ENCODE data around the gene ZC2HC1C. TPM values are rescaled to one million over a fixed set of nuclear protein-coding genes. Genes with fewer than 3 reads are reported as not detected.

Gene ZC2HC1C
- total RNA-seq, 2 donors from 2014 or later, result 2.3 to 2.7 TPM

DNA sequence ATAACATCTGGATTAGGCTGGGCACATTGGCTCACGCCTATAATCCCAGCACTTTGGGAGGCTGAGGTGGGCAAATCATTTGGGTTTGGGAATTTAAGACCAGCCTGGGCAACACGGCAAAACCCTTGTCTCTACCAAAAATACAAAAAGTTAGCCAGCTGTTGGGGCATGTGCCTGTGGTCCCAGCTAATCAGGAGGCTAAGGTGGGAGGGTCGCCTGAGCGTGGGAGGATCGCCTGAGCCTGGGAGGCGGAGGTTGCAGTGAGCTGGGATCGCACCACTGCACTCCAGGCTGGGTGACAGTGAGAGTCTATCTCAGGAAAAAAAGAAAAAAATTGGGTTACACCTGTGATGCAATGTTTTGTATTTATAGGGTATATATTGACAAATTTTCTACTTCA, 52.1 kb downstream of the ZC2HC1C start:
- no peak overlapping the region for H3K4me3 Mint-ChIP-seq
- H3K9me3 Mint-ChIP-seq, result no peaks in the 10 kb centered on the region
- Histone ChIP-seq H3K4me3 (ENCODE audit: low read length) (no peak overlapping the region), H3K9me3 (ENCODE audit: control insufficient read depth, low read length) (no peaks in the 10 kb centered on the region), H3K9ac (ENCODE audit: extremely low read depth, low read length, poor library complexity, severe bottlenecking) (no peak overlapping the region), H3K27ac (ENCODE audit: low read depth, low read length) (no peak overlapping the region), H3K27me3 (ENCODE audit: control insufficient read depth, insufficient read depth, low read length, poor library complexity, severe bottlenecking) (no peaks in the 10 kb centered on the region), H3K36me3 (ENCODE audit: control insufficient read depth, insufficient read depth, low read length) (peaks cover 27% of the 10 kb centered on the region), H3K4me1 (ENCODE audit: control insufficient read depth, insufficient read depth, low read length) (no peaks in the 10 kb centered on the region)
- TF ChIP-seq, protein P1, sequence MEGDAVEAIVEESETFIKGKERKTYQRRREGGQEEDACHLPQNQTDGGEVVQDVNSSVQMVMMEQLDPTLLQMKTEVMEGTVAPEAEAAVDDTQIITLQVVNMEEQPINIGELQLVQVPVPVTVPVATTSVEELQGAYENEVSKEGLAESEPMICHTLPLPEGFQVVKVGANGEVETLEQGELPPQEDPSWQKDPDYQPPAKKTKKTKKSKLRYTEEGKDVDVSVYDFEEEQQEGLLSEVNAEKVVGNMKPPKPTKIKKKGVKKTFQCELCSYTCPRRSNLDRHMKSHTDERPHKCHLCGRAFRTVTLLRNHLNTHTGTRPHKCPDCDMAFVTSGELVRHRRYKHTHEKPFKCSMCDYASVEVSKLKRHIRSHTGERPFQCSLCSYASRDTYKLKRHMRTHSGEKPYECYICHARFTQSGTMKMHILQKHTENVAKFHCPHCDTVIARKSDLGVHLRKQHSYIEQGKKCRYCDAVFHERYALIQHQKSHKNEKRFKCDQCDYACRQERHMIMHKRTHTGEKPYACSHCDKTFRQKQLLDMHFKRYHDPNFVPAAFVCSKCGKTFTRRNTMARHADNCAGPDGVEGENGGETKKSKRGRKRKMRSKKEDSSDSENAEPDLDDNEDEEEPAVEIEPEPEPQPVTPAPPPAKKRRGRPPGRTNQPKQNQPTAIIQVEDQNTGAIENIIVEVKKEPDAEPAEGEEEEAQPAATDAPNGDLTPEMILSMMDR (conservative IDR thresholded peaks at IDR 0.05), result no peak
- H3K27ac Mint-ChIP-seq, result no peak overlapping the region
- H3K27me3 Mint-ChIP-seq (ENCODE audit: insufficient read depth), result no peaks in the 10 kb centered on the region
- H3K36me3 Mint-ChIP-seq (ENCODE audit: low read depth), result peaks cover 34% of the 10 kb centered on the region
- H3K4me1 Mint-ChIP-seq, result peaks cover 5% of the 10 kb centered on the region
- 90 to 97% methylated on average over 5 to 7 of the region's 7 CpGs for WGBS, 2 experiments (ENCODE audit: insufficient coverage in 1 of 2, insufficient read length in 1 of 2)
- no peak for DNase-seq

DNA sequence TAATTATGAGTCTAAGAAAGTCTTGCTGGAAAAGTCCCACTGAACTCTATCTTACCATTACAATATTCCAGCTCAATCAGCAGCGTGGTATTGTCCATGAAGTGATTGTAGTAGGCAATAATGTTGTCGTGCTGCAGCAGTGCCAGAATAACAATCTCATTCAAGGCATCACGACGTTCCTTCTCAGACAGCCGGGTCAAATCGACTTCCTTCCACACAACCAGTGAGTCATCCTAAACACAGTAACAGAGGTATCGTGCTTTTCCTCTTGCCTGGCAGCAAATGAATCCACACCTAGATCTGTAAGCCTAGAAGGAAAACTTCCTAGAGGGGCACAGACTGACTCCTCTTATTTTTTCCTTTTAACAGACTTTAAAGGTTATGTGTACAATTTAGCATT, 54.5 kb downstream of the ZC2HC1C start:
- Histone ChIP-seq H3K36me3 (ENCODE audit: control insufficient read depth, insufficient read depth, low read length) (peaks cover 21% of the 10 kb centered on the region), H3K27me3 (ENCODE audit: control insufficient read depth, insufficient read depth, low read length, poor library complexity, severe bottlenecking) (no peaks in the 10 kb centered on the region), H3K4me3 (ENCODE audit: low read length) (no peak overlapping the region), H3K4me1 (ENCODE audit: control insufficient read depth, insufficient read depth, low read length) (no peaks in the 10 kb centered on the region), H3K9ac (ENCODE audit: extremely low read depth, low read length, poor library complexity, severe bottlenecking) (no peak overlapping the region), H3K9me3 (ENCODE audit: control insufficient read depth, low read length) (no peaks in the 10 kb centered on the region), H3K27ac (ENCODE audit: low read depth, low read length) (no peak overlapping the region)
- Mint-ChIP-seq H3K9me3 (no peaks in the 10 kb centered on the region), H3K4me3 (no peak overlapping the region), H3K27ac (no peak overlapping the region), H3K36me3 (ENCODE audit: low read depth) (peaks cover 16% of the 10 kb centered on the region), H3K27me3 (ENCODE audit: insufficient read depth) (no peaks in the 10 kb centered on the region), H3K4me1 (peaks cover 11% of the 10 kb centered on the region)
- 83 to 85% methylated on average over 6 to 7 of the region's 7 CpGs for WGBS, 2 experiments (ENCODE audit: insufficient coverage in 1 of 2, insufficient read length in 1 of 2)
- no peak for DNase-seq
- TF ChIP-seq, protein P1 (conservative IDR thresholded peaks at IDR 0.05), result no peak

DNA sequence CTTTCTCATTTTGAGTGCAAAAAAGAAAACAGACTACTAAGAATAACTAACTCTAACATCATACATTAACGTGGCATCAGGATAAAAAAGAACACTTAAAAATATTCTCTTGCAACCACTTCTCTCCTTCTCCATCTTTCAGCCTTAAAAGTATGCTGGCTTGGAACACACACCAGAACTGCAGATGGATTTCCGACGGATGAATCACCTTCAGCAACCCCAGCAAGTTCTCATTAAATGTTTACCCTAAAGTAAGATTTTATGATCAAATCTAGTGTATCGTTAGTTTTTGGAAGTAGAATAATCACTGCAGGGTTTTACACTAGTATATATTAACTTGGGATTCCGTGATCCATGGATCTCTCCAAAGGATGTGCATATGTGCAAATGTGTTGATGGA, 56.2 kb downstream of the ZC2HC1C start:
- 89 to 100% methylated on average over 1 to 5 of the region's 5 CpGs for WGBS, 2 experiments (ENCODE audit: insufficient coverage in 1 of 2, insufficient read length in 1 of 2)
- DNase-seq, result no peak
- Histone ChIP-seq H3K9ac (ENCODE audit: extremely low read depth, low read length, poor library complexity, severe bottlenecking) (no peak overlapping the region), H3K9me3 (ENCODE audit: control insufficient read depth, low read length) (no peaks in the 10 kb centered on the region), H3K27ac (ENCODE audit: low read depth, low read length) (no peak overlapping the region), H3K27me3 (ENCODE audit: control insufficient read depth, insufficient read depth, low read length, poor library complexity, severe bottlenecking) (no peaks in the 10 kb centered on the region), H3K4me1 (ENCODE audit: control insufficient read depth, insufficient read depth, low read length) (no peaks in the 10 kb centered on the region), H3K4me3 (ENCODE audit: low read length) (peak overlapping the region; percentile 91), H3K36me3 (ENCODE audit: control insufficient read depth, insufficient read depth, low read length) (peaks cover 14% of the 10 kb centered on the region)
- Mint-ChIP-seq H3K4me3 (peak overlapping the region; percentile 92), H3K36me3 (ENCODE audit: low read depth) (peaks cover 2% of the 10 kb centered on the region), H3K9me3 (no peaks in the 10 kb centered on the region), H3K4me1 (peaks cover 11% of the 10 kb centered on the region), H3K27me3 (ENCODE audit: insufficient read depth) (no peaks in the 10 kb centered on the region), H3K27ac (no peak overlapping the region)
- TF ChIP-seq, protein P1 (conservative IDR thresholded peaks at IDR 0.05), result no peak

All from endodermal cell (in vitro differentiated cells).